Common myeloid progenitor, CD34-positive (primary cell): Measurements from ENCODE around the gene ANKRD12.
A peak's percentile ranks its signal among the peaks of the same experiment; 100 is the strongest.

Experiments used
- CTCF ChIA-PET: fragments of 350-600 bp; sonication (Branson Sonifier 250); formaldehyde crosslinking; loops from one replicate; lab custom pipeline; 2021; ENCODE audit warnings: antibody characterized with exemption; lab: Charles Lee
- POLR2A ChIA-PET: fragments of 350-600 bp; sonication (Branson Sonifier 250); formaldehyde crosslinking; loops from one replicate; lab custom pipeline; 2021; ENCODE audit warnings: antibody characterized with exemption; lab: Charles Lee
- DNase-seq, 3 donors: peaks; one replicate each; pipeline versions ENCODE4 v3.0.0 to v3.0.0-alpha.2; 2013
- H3K27ac ChIP-seq, 2 experiments: 1 replicate in 1 of 2; 2 replicates in 1 of 2; pipeline ENCODE4 v1.7.0; 2013; ENCODE audit warnings: inconsistent platforms in 2 of 2, low read length in 2 of 2, mild to moderate bottlenecking in 2 of 2, low read depth in 1 of 2, moderate library complexity in 1 of 2; ENCODE audit not compliant: severe bottlenecking in 2 of 2, insufficient read depth in 1 of 2, poor library complexity in 1 of 2
- H3K27me3 ChIP-seq, 5 experiments: replicated peaks in 2 of 5; 1 replicate in 3 of 5; 2 replicates in 2 of 5; pipeline versions ENCODE4 v1.6.1 to v1.7.0; 2013; ENCODE audit warnings: low read length in 4 of 5, mild to moderate bottlenecking in 2 of 5, moderate library complexity in 2 of 5, inconsistent platforms in 1 of 5; ENCODE audit not compliant: insufficient read depth in 5 of 5, control insufficient read depth in 4 of 5
- H3K36me3 ChIP-seq, 4 experiments: 1 replicate in 2 of 4; 2 replicates in 2 of 4; pipeline versions ENCODE4 v1.6.1 to v1.7.0; 2013; ENCODE audit warnings: low read length in 3 of 4, control low read depth in 1 of 4, mild to moderate bottlenecking in 1 of 4; ENCODE audit not compliant: control insufficient read depth in 4 of 4, insufficient read depth in 4 of 4
- H3K4me1 ChIP-seq, 4 experiments: 1 replicate in 3 of 4; 2 replicates in 1 of 4; pipeline versions ENCODE4 v1.6.1 to v1.7.1; 2013; ENCODE audit warnings: low read length in 3 of 4, mild to moderate bottlenecking in 3 of 4, control low read depth in 1 of 4, inconsistent platforms in 1 of 4, moderate library complexity in 1 of 4; ENCODE audit not compliant: control insufficient read depth in 4 of 4, insufficient read depth in 4 of 4; ENCODE audit errors: control extremely low read depth in 1 of 4
- H3K4me3 ChIP-seq, 7 experiments: 1 replicate in 4 of 7; 2 replicates in 3 of 7; pipeline versions ENCODE4 v1.5.1 to v1.7.0; 2013; ENCODE audit warnings: mild to moderate bottlenecking in 7 of 7, low read length in 6 of 7, moderate library complexity in 6 of 7, inconsistent platforms in 2 of 7, low read depth in 2 of 7, control low read depth in 1 of 7; ENCODE audit not compliant: insufficient read depth in 4 of 7, control insufficient read depth in 1 of 7; ENCODE audit errors: extremely low read depth in 1 of 7
- H3K9me3 ChIP-seq, 5 experiments: 1 replicate in 4 of 5; 2 replicates in 1 of 5; pipeline versions ENCODE4 v1.6.1 to v1.7.1; 2013; ENCODE audit warnings: low read length in 4 of 5, mild to moderate bottlenecking in 2 of 5, inconsistent platforms in 1 of 5, low read depth in 1 of 5, moderate library complexity in 1 of 5; ENCODE audit not compliant: control insufficient read depth in 4 of 5, insufficient read depth in 2 of 5; ENCODE audit errors: control extremely low read depth in 1 of 5
- WGBS: methylation state at CpG from one replicate; pipeline ENCODE4 v1.1.5; 2013; ENCODE audit not compliant: insufficient coverage; 5-methylcytosine and 5-hydroxymethylcytosine counted together

ANKRD12 gene

GRCh38 chr18:9097349-9097748 lies 39.2 kb upstream of the ANKRD12 start:
- Histone ChIP-seq H3K4me3 (no peak overlapping the region), H3K27ac (no peak overlapping the region), H3K36me3 (no peaks in the 10 kb centered on the region), H3K9me3 (no peaks in the 10 kb centered on the region), H3K27me3 (no peaks in the 10 kb centered on the region), H3K4me1 (peaks cover 16 to 47% (median 25%) of the 10 kb centered on the region in 4 experiments)
- DNase-seq, result no peak
- no CpG with 5 or more reads among the region's 2 CpGs for WGBS
- ChIA-PET POLR2A (no interaction called here), CTCF (interaction anchor here (0.7 to 1.7 kb wide), 2 partner anchors 15 to 42 kb away, joined by 4 to 6 read pairs; no protein-coding TSS in a partner anchor)

- Histone ChIP-seq H3K27me3 (no peaks in the 10 kb centered on the region), H3K27ac (no peak overlapping the region), H3K9me3 (no peaks in the 10 kb centered on the region), H3K36me3 (peaks cover 0 to 1% (median 0%) of the 10 kb centered on the region in 4 experiments), H3K4me3 (no peak overlapping the region), H3K4me1 (peaks cover 28 to 45% (median 39%) of the 10 kb centered on the region in 4 experiments)
- ChIA-PET POLR2A (interaction anchor here (5.1 kb wide), 1 partner anchor 36 kb away, joined by 23 read pairs; the partner anchor contains the start of gene ANKRD12), CTCF (interaction anchor here (1.3 to 3.4 kb wide), 2 partner anchors 27 to 34 kb away, joined by 3 to 12 read pairs; no protein-coding TSS in a partner anchor)
- WGBS, result 100% methylated on average over 1 of the region's 3 CpGs
- no peak for DNase-seq
Observed at GRCh38 chr18:9100796-9101195, 35.8 kb upstream of the ANKRD12 start.

- H3K4me3 ChIP-seq, result peak overlapping the region in 6 of 7 experiments; percentile 84 to 97 (median 90)
- peaks cover 0 to 5% (median 0%) of the 10 kb centered on the region in 4 experiments for H3K36me3 ChIP-seq
- H3K27me3 ChIP-seq, result no peaks in the 10 kb centered on the region
- H3K27ac ChIP-seq, result peak overlapping the region; percentile 91 to 97
- H3K4me1 ChIP-seq, result peaks cover 28 to 53% (median 46%) of the 10 kb centered on the region in 4 experiments
- no peaks in the 10 kb centered on the region for H3K9me3 ChIP-seq
- DNase-seq, result peak; percentile 84 to 89 (median 87)
- ChIA-PET CTCF (interaction anchor here (0.6 to 3.4 kb wide), 6 partner anchors 13 to 49 kb away, joined by 3 to 12 read pairs (median 4); partner anchors contain the start of gene ANKRD12), POLR2A (interaction anchor here (0.7 to 5.1 kb wide), 3 partner anchors 13 to 35 kb away, joined by 3 to 23 read pairs (median 3); partner anchors contain the start of gene ANKRD12)
- 1% methylated on average over 15 of the region's 17 CpGs for WGBS
Observed at GRCh38 chr18:9101730-9102507, 34.7 kb upstream of the ANKRD12 start.

- Histone ChIP-seq H3K36me3 (peaks cover 0 to 5% (median 0%) of the 10 kb centered on the region in 4 experiments), H3K9me3 (no peaks in the 10 kb centered on the region), H3K4me3 (peak within 1 kb of the TSS; percentile 80 to 97 (median 89)), H3K27me3 (no peaks in the 10 kb centered on the region), H3K27ac (peak within 1 kb of the TSS; percentile 91 to 97), H3K4me1 (peaks cover 36 to 61% (median 54%) of the 10 kb centered on the region in 4 experiments)
- POLR2A ChIA-PET, result interaction anchor here (1.9 to 5.1 kb wide), 4 partner anchors 11 to 34 kb away, joined by 4 to 23 read pairs (median 6); partner anchors contain the start of gene ANKRD12
- CTCF ChIA-PET, result interaction anchor here (0.9 to 3.4 kb wide), 9 partner anchors 8 to 58 kb away, joined by 3 to 37 read pairs (median 4); partner anchors contain the start of gene ANKRD12
- peak; percentile 96 to 98 (median 98) for DNase-seq
- WGBS, result under 1% methylated on average over 17 of the region's 64 CpGs
Observed at GRCh38 chr18:9102508-9103375, 33.8 kb upstream of the ANKRD12 start, which contains the start of gene NDUFV2. NDUFV2 (plus strand) TSS chr18:9102699; CDS start chr18:9102744, 45 bp downstream.

- no peaks in the 10 kb centered on the region for H3K9me3 ChIP-seq
- H3K27ac ChIP-seq, result peak overlapping the region; percentile 88 to 97
- peak overlapping the region in 6 of 7 experiments; percentile 84 to 97 (median 90) for H3K4me3 ChIP-seq
- peaks cover 39 to 67% (median 58%) of the 10 kb centered on the region in 4 experiments for H3K4me1 ChIP-seq
- H3K36me3 ChIP-seq, result peaks cover 0 to 5% (median 0%) of the 10 kb centered on the region in 4 experiments
- CTCF ChIA-PET, result interaction anchor here (0.6 to 3.4 kb wide), 11 partner anchors 7 to 57 kb away, joined by 3 to 37 read pairs (median 4); partner anchors contain the start of gene ANKRD12
- 0% methylated on average over 1 of the region's 4 CpGs for WGBS
- no peaks in the 10 kb centered on the region for H3K27me3 ChIP-seq
- peak in 1 of 3 donors; percentile 48 for DNase-seq
- POLR2A ChIA-PET, result interaction anchor here (0.5 to 5.1 kb wide), 5 partner anchors 10 to 33 kb away, joined by 3 to 23 read pairs (median 5); partner anchors contain the start of gene ANKRD12
Observed at GRCh38 chr18:9103376-9103873, 33.2 kb upstream of the ANKRD12 start.
